Stimulated activated effector memory CD8-positive, alpha-beta T cell treated with anti-CD3 and anti-CD28 coated beads, Interleukin-12 subunit alpha, Interleukin-12 subunit beta, amount 100 ng/mL, for 72 hours (primary cell): ENCODE measurements around the gene PHF14.

ENCODE experiments used
- ATAC-seq: fragments of 150-1000 bp; cut with Tn5 transposase; 2 replicates; pipeline ENCODE4 v1.10.0; 2021
- DNase-seq, 2 donors: peaks; one replicate each; pipeline ENCODE4 v3.0.0; 2021 to 2022; ENCODE audit warnings: low spot score in 2 of 2
- H3K27ac Mint-ChIP-seq: one replicate; pipeline ENCODE4 v1.8.0; 2022; ENCODE audit warnings: mild to moderate bottlenecking, mixed read lengths
- H3K36me3 Mint-ChIP-seq: one replicate; pipeline ENCODE4 v1.8.0; 2022; ENCODE audit warnings: mild to moderate bottlenecking, mixed read lengths
- H3K4me1 Mint-ChIP-seq: one replicate; pipeline ENCODE4 v1.8.0; 2022; ENCODE audit warnings: mixed read lengths
- H3K4me3 Mint-ChIP-seq: one replicate; pipeline ENCODE4 v1.8.0; 2022; ENCODE audit warnings: mild to moderate bottlenecking, mixed read lengths
- H3K9me3 Mint-ChIP-seq: one replicate; pipeline ENCODE4 v1.8.0; 2022; ENCODE audit warnings: mixed read lengths

Gene PHF14

DNA sequence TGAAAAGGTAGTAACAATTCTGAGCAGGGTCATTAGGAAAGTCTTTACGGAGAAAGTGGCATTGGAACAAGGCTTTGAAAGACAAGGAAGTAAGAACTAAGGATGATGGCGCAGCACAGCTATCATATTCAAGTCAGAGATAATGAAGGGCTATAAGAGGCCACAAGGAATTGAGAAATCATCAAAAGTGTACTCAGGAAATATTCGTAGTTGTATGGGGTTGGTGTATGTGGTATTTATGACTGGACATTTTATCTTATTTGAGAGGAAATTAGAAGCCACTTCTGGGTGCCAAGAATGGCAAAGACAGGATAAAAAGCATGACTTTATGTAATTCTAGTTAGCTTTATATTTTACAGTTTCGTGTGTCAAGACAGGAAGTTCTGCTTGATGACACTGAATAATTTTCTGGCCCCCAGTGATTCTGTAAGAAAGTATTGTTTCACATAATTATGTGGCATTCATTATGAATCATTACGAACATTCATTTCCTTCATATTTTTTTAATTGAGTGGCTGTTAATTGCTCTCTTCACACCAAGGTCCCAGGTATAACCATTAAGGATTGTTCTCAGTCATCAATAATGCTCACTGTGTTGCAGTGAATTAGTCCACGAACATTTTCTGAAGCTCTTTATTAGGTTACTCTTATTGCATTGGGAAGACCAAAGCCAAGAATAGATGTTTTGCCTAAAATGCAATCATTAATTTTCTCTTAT is 244.3 kb downstream of the PHF14 start:
- Mint-ChIP-seq H3K36me3 (no peaks in the 10 kb centered on the region), H3K9me3 (no peaks in the 10 kb centered on the region), H3K4me1 (no peaks in the 10 kb centered on the region), H3K4me3 (no peak overlapping the region), H3K27ac (no peak overlapping the region)
- DNase-seq (no peak), ATAC-seq (peak; percentile 65)
